GM12873 (cell line): ENCODE results near the gene ENG.
A peak's percentile ranks its signal among the peaks of the same experiment; 100 is the strongest.

ENCODE experiments used
- TF ChIP-seq, protein P1 (sequence below): IDR thresholded peaks from 2 replicates; pipeline ENCODE4 v1.5.1; 2012; ENCODE audit warnings: low read depth, mild to moderate bottlenecking, moderate library complexity, low read length, control low read depth; ENCODE audit not compliant: insufficient read depth; ENCODE audit errors: missing control alignments

Gene ENG

GRCh38 chr9:127872369-127873222 is 18.1 kb upstream of the ENG start:
- TF ChIP-seq, protein P1, sequence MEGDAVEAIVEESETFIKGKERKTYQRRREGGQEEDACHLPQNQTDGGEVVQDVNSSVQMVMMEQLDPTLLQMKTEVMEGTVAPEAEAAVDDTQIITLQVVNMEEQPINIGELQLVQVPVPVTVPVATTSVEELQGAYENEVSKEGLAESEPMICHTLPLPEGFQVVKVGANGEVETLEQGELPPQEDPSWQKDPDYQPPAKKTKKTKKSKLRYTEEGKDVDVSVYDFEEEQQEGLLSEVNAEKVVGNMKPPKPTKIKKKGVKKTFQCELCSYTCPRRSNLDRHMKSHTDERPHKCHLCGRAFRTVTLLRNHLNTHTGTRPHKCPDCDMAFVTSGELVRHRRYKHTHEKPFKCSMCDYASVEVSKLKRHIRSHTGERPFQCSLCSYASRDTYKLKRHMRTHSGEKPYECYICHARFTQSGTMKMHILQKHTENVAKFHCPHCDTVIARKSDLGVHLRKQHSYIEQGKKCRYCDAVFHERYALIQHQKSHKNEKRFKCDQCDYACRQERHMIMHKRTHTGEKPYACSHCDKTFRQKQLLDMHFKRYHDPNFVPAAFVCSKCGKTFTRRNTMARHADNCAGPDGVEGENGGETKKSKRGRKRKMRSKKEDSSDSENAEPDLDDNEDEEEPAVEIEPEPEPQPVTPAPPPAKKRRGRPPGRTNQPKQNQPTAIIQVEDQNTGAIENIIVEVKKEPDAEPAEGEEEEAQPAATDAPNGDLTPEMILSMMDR = no peak

GRCh38 chr9:127871531-127871930 is 17.1 kb upstream of the ENG start:
- TF ChIP-seq, protein P1 = no peak

DNA sequence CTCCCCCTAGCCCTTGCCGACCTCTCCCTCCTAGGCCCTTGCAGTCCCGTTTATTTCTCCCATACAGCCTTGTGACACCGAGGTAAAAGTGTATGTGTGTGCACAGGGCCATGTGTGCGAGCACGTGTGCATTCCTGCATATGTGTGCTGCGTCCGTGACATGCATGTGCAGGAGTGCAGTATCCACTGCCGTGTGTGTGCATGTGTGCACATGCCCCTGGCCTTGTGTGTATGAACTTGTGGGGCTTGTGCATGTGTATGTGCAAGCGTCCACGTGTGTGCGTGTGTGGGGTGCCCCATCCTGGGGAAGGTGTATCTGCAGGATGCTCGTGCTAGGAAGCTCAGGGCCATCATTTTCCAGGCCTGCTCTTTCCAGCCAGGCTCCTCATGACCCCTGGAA is 16.4 kb upstream of the ENG start:
- TF ChIP-seq, protein P1 = no peak

DNA sequence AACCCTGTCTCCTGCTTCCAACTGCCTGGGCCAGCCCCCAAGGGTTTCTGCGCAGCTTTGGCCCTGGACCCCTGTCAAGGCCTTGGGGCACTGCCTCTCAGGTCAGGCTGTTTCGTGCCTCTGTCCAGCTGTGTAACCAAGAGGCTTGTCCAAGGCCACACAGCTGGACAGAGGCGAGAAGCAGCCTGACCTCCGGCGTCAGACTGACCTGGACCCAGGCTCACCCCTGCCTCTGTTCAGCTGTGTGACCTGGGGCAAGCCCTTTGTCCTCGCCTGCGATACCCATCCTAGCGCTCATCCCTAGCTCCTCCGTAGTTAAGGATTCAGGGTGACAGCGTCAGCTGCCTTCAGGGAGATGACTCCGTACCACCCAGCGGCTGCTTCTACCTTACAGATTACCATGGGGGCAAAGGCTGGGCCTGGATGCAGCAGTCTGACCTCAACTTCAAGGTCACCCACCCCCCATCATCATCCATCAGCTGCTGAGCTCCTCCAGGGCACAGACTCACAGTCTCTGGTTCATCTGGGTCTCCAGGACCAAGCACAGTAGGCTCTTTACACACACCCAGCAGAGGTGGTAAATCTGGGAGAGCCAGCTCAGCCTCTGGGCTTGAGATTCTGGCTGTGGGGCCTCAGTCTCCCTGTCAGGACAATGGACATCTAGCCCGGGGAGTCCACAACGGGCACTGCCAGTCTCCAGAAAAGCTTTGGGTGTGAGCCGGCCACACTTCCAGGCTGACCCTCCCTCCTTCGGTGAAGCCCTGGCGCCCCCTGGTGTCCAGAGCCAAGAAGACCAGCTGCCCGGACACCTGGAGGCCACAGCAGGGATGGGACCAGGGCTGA is 15.1 kb upstream of the ENG start:
- TF ChIP-seq, protein P1 = peak; percentile 93

DNA sequence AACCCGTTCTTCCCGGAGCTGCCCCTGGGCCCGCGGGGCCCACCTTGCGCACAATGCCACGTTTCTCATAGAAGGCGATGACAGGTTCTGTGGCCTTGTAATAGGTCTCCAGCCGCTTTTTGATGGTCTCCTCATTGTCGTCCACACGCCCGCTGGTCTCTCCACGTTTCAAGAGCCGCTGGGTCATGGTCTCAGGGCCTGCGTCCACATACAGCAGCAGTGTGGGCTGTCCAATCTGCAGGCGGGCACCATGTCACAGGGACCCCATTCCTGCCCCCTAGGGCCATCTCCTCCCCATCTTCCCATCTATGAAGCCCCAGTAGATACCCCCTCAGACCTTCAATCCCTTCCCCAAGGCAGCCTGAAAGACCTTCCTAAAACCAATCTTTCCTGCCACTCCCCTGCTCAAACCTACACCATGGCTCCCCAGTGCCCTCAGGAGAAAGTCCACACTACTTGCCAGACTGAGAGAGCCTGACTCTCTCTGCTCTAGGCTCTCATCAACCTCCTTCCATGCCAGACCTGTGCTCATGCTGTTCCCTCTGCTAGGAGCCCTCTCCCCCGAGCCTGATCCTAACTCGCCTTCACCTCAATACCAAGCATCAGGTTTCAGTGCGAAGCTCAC is 13.9 kb upstream of the ENG start:
- TF ChIP-seq, protein P1 = no peak

- TF ChIP-seq, protein P1 = no peak
These were observed 13.2 kb upstream of the ENG start for GRCh38 chr9:127867356-127868277.
